ENCODE data around the gene STAG1.

DNA sequence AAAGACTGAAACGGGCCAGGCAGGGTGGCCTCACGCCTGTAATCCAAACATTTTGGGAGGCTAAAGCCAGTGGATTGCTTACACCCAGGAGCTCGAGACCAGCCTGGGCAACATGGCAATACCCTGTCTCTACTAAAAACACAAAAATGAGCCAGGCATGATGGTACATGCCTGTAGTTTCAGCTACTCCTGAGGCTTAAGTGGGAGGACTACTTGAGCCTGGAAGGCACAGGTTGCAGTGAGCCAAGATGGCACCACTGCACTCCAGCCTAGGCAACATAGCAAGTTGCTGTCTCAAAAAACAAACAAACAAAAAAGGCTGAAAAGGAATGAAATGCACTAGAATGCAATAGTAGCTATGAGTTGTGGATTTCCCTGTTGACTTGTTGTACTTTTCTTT, 94.7 kb downstream of the STAG1 start:
- TF ChIP-seq, protein P1, sequence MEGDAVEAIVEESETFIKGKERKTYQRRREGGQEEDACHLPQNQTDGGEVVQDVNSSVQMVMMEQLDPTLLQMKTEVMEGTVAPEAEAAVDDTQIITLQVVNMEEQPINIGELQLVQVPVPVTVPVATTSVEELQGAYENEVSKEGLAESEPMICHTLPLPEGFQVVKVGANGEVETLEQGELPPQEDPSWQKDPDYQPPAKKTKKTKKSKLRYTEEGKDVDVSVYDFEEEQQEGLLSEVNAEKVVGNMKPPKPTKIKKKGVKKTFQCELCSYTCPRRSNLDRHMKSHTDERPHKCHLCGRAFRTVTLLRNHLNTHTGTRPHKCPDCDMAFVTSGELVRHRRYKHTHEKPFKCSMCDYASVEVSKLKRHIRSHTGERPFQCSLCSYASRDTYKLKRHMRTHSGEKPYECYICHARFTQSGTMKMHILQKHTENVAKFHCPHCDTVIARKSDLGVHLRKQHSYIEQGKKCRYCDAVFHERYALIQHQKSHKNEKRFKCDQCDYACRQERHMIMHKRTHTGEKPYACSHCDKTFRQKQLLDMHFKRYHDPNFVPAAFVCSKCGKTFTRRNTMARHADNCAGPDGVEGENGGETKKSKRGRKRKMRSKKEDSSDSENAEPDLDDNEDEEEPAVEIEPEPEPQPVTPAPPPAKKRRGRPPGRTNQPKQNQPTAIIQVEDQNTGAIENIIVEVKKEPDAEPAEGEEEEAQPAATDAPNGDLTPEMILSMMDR (conservative IDR thresholded peaks at IDR 0.05; ENCODE audit: low read length): no peak
- no peak for TF ChIP-seq EZH2phosphoT487 (IDR thresholded peaks at IDR 0.05; ENCODE audit: borderline replicate concordance)

All from Loucy (cell line).